GM19035 (cell line): ENCODE results near the gene GBF1.
"Not testable (repeated sequence)": the region's sequence is repeated elsewhere in the genome, so short reads cannot be mapped to it uniquely, and the experiment has no call there.

Experiments
- ATAC-seq: cut with Tn5 transposase; IDR thresholded peaks from one replicate; pipeline ENCODE4 v1.9.1; 2021; ENCODE audit not compliant: unreplicated experiment

The GBF1 gene

GRCh38 chr10:102233997-102234396, 11.3 kb upstream of the GBF1 start:
- ATAC-seq: no peak

- no peak for ATAC-seq
Observed at GRCh38 chr10:102234888-102235597, 10.3 kb upstream of the GBF1 start.

GRCh38 chr10:102235598-102235920, 9.8 kb upstream of the GBF1 start:
- ATAC-seq: no peak

GRCh38 chr10:102236006-102236405, 9.3 kb upstream of the GBF1 start:
- ATAC-seq: no peak

GRCh38 chr10:102237711-102238252, 7.5 kb upstream of the GBF1 start:
- no peak for ATAC-seq

GRCh38 chr10:102240467-102241031, 4.8 kb upstream of the GBF1 start:
- no peak for ATAC-seq

GRCh38 chr10:102241032-102241443, 4.3 kb upstream of the GBF1 start:
- ATAC-seq: no peak

GRCh38 chr10:102241444-102242117, 3.8 kb upstream of the GBF1 start, which contains the start of gene PITX3:
TSS of gene PITX3 (minus strand) at chr10:102241512. CDS start at chr10:102232080, 9,432 bp downstream.
- peak; percentile 48 for ATAC-seq

GRCh38 chr10:102242118-102242485, 3.2 kb upstream of the GBF1 start:
- no peak for ATAC-seq

GRCh38 chr10:102243309-102243708, 2.0 kb upstream of the GBF1 start:
- ATAC-seq: no peak

GRCh38 chr10:102245932-102246251, 560 bp downstream of the GBF1 start:
- ATAC-seq: no peak

GRCh38 chr10:102246261-102246660, 929 bp downstream of the GBF1 start:
- ATAC-seq: no peak

- ATAC-seq: no peak
Observed at GRCh38 chr10:102247734-102248133, 2.4 kb downstream of the GBF1 start.

- not testable (repeated sequence) for ATAC-seq
Observed at GRCh38 chr10:102252508-102252907, 7.2 kb downstream of the GBF1 start.

- no peak for ATAC-seq
Observed at GRCh38 chr10:102254426-102254825, 9.1 kb downstream of the GBF1 start.

GRCh38 chr10:102255404-102255803, 10.1 kb downstream of the GBF1 start:
- ATAC-seq: no peak

- no peak for ATAC-seq
Observed at GRCh38 chr10:102261196-102261595, 15.9 kb downstream of the GBF1 start.

- ATAC-seq: no peak
Observed at GRCh38 chr10:102261842-102262241, 16.5 kb downstream of the GBF1 start.

GRCh38 chr10:102262744-102263370, 17.5 kb downstream of the GBF1 start:
- ATAC-seq: no peak

- no peak for ATAC-seq
Observed at GRCh38 chr10:102264371-102264770, 19.0 kb downstream of the GBF1 start.

- no peak for ATAC-seq
Observed at GRCh38 chr10:102266670-102267069, 21.3 kb downstream of the GBF1 start.

GRCh38 chr10:102267748-102268147, 22.4 kb downstream of the GBF1 start:
- no peak for ATAC-seq
